Right lobe of liver (tissue), 6 donors: ENCODE results near the gene CAV3. TPM values are rescaled to one million over a fixed set of nuclear protein-coding genes. Genes with fewer than 3 reads are reported as not detected.
"Not testable (repeated sequence)": the region's sequence is repeated elsewhere in the genome, so short reads cannot be mapped to it uniquely, and the experiment has no call there.

Experiments
- ATAC-seq, 4 donors: fragments of 200-7000 bp; cut with Tn5 transposase; one replicate each; pipeline ENCODE4 v1.9.1; 2020; ENCODE audit warnings: mild to moderate bottlenecking in 4 of 4, moderate library complexity in 4 of 4
- DNase-seq, 3 donors: peaks; one replicate each; pipeline ENCODE4 v3.0.0-alpha.2; 2020
- H3K27ac ChIP-seq, 3 donors: fragments of 200-600 bp; one replicate each; pipeline ENCODE4 v1.8.0; 2022
- H3K27me3 ChIP-seq, 2 donors: fragments of 200-600 bp; one replicate each; pipeline ENCODE4 v1.8.0; 2022
- H3K36me3 ChIP-seq, 4 donors: fragments of 200-600 bp; sonication (generic) in 1 of 4; one replicate each; pipeline versions ENCODE4 v1.5.1 to v1.8.0; 2017 to 2022; ENCODE audit warnings: control low read depth in 1 of 4
- H3K4me1 ChIP-seq, 4 donors: fragments of 200-600 bp; sonication (generic) in 1 of 4; one replicate each; pipeline versions ENCODE4 v1.5.1 to v1.8.0; 2017 to 2022; ENCODE audit warnings: control low read depth in 1 of 4
- H3K4me3 ChIP-seq, 3 donors: fragments of 200-600 bp; one replicate each; pipeline ENCODE4 v1.8.0; 2022
- H3K9me3 ChIP-seq, 4 donors: fragments of 200-600 bp; sonication (generic) in 1 of 4; one replicate each; pipeline versions ENCODE4 v1.5.1 to v1.8.0; 2017 to 2022; ENCODE audit warnings: control low read depth in 1 of 4
- CTCF ChIP-seq, 4 donors: fragments of 200-600 bp in 3 of 4; fragments of 450-650 bp in 1 of 4; IDR thresholded peaks; one replicate each; pipeline versions ENCODE4 v1.5.1 to v1.8.0; 2016 to 2022; ENCODE audit warnings: antibody characterized with exemption in 4 of 4, mild to moderate bottlenecking in 2 of 4
- POLR2A ChIP-seq: fragments of 450-650 bp; IDR thresholded peaks from one replicate; pipeline ENCODE4 v1.6.1; 2017; ENCODE audit warnings: antibody characterized with exemption, mild to moderate bottlenecking
- WGBS: methylation state at CpG from one replicate; pipeline ENCODE4 v1.1.6; 2018; ENCODE audit warnings: low coverage, low lambda C conversion rate; ENCODE audit not compliant: insufficient coverage; ENCODE audit errors: missing lambda C conversion rate; 5-methylcytosine and 5-hydroxymethylcytosine counted together
- intact Hi-C, 2 donors: fragments of 100-400 bp; cut with DNase I; formaldehyde crosslinking; loops; one replicate each; pipeline versions ENCODE4 v1.11.2 to v1.14.1; 2022
- long read RNA-seq: library from polyadenylated mRNA; unstranded; transcript quantifications from one replicate; pipeline ENCODE4 v2.0.0, GENCODE V29; 2019
- total RNA-seq, 6 experiments: library from RNA; depleted of rRNA in 2 of 6; stranded (reverse); fragments of >200 nt in 2 of 6; fragmentation: NEBNext Ultra II Directional in 3 of 6; extraction: Animal tissue kit (Norgen Biotek cat#: 25700) in 3 of 6; gene quantifications; one replicate each; pipeline versions ENCODE4 v1.1.0 to v1.2.4, GENCODE V29; 2016 to 2023
- donor health status: DM: no; HTN: yes; CAD: no.
- donor health status: DM: no; HTN: no; CAD: no.
- donor health status: DM: no; HTN: no; CAD: no.
- donor health status: DM: no; HTN: yes; CAD: no.
- donor health status: DM: no; HTN: yes; CAD: no.

The CAV3 gene
- total RNA-seq = not detected
- long read RNA-seq = 0 reads

GRCh38 chr3:8733332-8734094 lies at the start of gene CAV3:
TSS of gene CAV3 (plus strand) at chr3:8733802. CDS start at chr3:8733877, 75 bp downstream.
- no peak within 1 kb of the TSS for H3K27ac ChIP-seq
- DNase-seq (no peak), ATAC-seq (no peak)
- no peaks in the 10 kb centered on the region for H3K9me3 ChIP-seq
- WGBS = 80% methylated on average over 17 of the region's 23 CpGs
- no peaks in the 10 kb centered on the region for H3K27me3 ChIP-seq
- TF ChIP-seq POLR2A (no peak), CTCF (IDR thresholded peaks at IDR 0.05) (no peak)
- no peaks in the 10 kb centered on the region for H3K4me1 ChIP-seq
- no peaks in the 10 kb centered on the region for H3K36me3 ChIP-seq
- intact Hi-C loops = no loop called here
- no peak within 1 kb of the TSS for H3K4me3 ChIP-seq

- WGBS = 71% methylated on average over 3 of the region's 6 CpGs
- intact Hi-C loops, ATAC-seq, DNase-seq, H3K4me1 ChIP-seq, H3K9me3 ChIP-seq, H3K4me3 ChIP-seq, H3K36me3 ChIP-seq, H3K27me3 ChIP-seq, H3K27ac ChIP-seq: not testable (repeated sequence)
Measured at GRCh38 chr3:8684992-8685391, 48.6 kb upstream of the CAV3 start.

GRCh38 chr3:8691295-8691694 lies 42.3 kb upstream of the CAV3 start:
- H3K4me3 ChIP-seq, intact Hi-C loops, H3K9me3 ChIP-seq, DNase-seq, H3K4me1 ChIP-seq, ATAC-seq, H3K27ac ChIP-seq, H3K36me3 ChIP-seq, H3K27me3 ChIP-seq: not testable (repeated sequence)
- 51% methylated on average over 8 of the region's 9 CpGs for WGBS

- no peak for ATAC-seq
- 32% methylated on average over 3 of the region's 3 CpGs for WGBS
- intact Hi-C loops = no loop called here
Measured at GRCh38 chr3:8702560-8702959, 31.0 kb upstream of the CAV3 start.

GRCh38 chr3:8705575-8705974 lies 28.0 kb upstream of the CAV3 start:
- Histone ChIP-seq H3K4me3 (no peak overlapping the region), H3K4me1 (no peaks in the 10 kb centered on the region), H3K27me3 (no peaks in the 10 kb centered on the region), H3K27ac (no peak overlapping the region), H3K36me3 (no peaks in the 10 kb centered on the region), H3K9me3 (no peaks in the 10 kb centered on the region)
- intact Hi-C loops = no loop called here
- ATAC-seq (no peak), DNase-seq (no peak)
- TF ChIP-seq POLR2A (no peak), CTCF (IDR thresholded peaks at IDR 0.05) (no peak)
- 80% methylated on average over 1 of the region's 3 CpGs for WGBS

More at GRCh38 chr3:8702560-8702959, 31.0 kb upstream of the CAV3 start:
- TF ChIP-seq POLR2A = no peak
- no peak for TF ChIP-seq CTCF (IDR thresholded peaks at IDR 0.05)
- Histone ChIP-seq H3K36me3 (no peaks in the 10 kb centered on the region), H3K4me1 (no peaks in the 10 kb centered on the region), H3K4me3 (no peak overlapping the region), H3K27ac (no peak overlapping the region), H3K9me3 (no peaks in the 10 kb centered on the region), H3K27me3 (no peaks in the 10 kb centered on the region)
- no peak for DNase-seq
